Measurements from ENCODE around the gene WDR74.
"Not testable (repeated sequence)": the region's sequence is repeated elsewhere in the genome, so short reads cannot be mapped to it uniquely, and the experiment has no call there.

WDR74 gene

GRCh38 chr11:62839050-62839945, at the start of gene WDR74:
Gene WDR74 (minus strand): TSS chr11:62839590. CDS start chr11:62839570, 20 bp downstream.
- peak; percentile 88 for DNase-seq (ENCODE audit: low read depth)

GRCh38 chr11:62889126-62889483, 49.7 kb upstream of the WDR74 start:
- DNase-seq (ENCODE audit: low read depth), result no peak

- no peak for DNase-seq (ENCODE audit: low read depth)
Measured at GRCh38 chr11:62888406-62888805, 49.0 kb upstream of the WDR74 start.

GRCh38 chr11:62885137-62885750, 45.9 kb upstream of the WDR74 start:
- DNase-seq (ENCODE audit: low read depth), result no peak

GRCh38 chr11:62883673-62884072, 44.3 kb upstream of the WDR74 start:
- DNase-seq (ENCODE audit: low read depth), result no peak

- no peak for DNase-seq (ENCODE audit: low read depth)
Measured at GRCh38 chr11:62882788-62883501, 43.6 kb upstream of the WDR74 start.

- no peak for DNase-seq (ENCODE audit: low read depth)
Measured at GRCh38 chr11:62882431-62882749, 43.0 kb upstream of the WDR74 start.

GRCh38 chr11:62881579-62882430, 42.4 kb upstream of the WDR74 start:
- DNase-seq (ENCODE audit: low read depth), result peak; percentile 97

GRCh38 chr11:62880803-62881578, 41.6 kb upstream of the WDR74 start, which contains the start of gene SLC3A2:
Gene SLC3A2 (plus strand): TSS chr11:62880896. CDS start chr11:62881024, 128 bp downstream.
- DNase-seq (ENCODE audit: low read depth), result peak; percentile 87

GRCh38 chr11:62880231-62880802, 40.9 kb upstream of the WDR74 start:
- DNase-seq (ENCODE audit: low read depth), result peak; percentile 85

GRCh38 chr11:62879235-62879978, 40.0 kb upstream of the WDR74 start:
- peak; percentile 77 for DNase-seq (ENCODE audit: low read depth)

- no peak for DNase-seq (ENCODE audit: low read depth)
Measured at GRCh38 chr11:62876712-62877111, 37.3 kb upstream of the WDR74 start.

- no peak for DNase-seq (ENCODE audit: low read depth)
Measured at GRCh38 chr11:62875698-62876478, 36.5 kb upstream of the WDR74 start.

GRCh38 chr11:62874851-62875250, 35.5 kb upstream of the WDR74 start:
- DNase-seq (ENCODE audit: low read depth), result no peak

- no peak for DNase-seq (ENCODE audit: low read depth)
Measured at GRCh38 chr11:62865635-62866034, 26.2 kb upstream of the WDR74 start.

- DNase-seq (ENCODE audit: low read depth), result no peak
Measured at GRCh38 chr11:62863687-62864335, 24.4 kb upstream of the WDR74 start.

GRCh38 chr11:62861564-62862192, 22.3 kb upstream of the WDR74 start:
- DNase-seq (ENCODE audit: low read depth), result not testable (repeated sequence)
